Sigmoid colon (tissue), 4 donors: Measurements from ENCODE around the gene PRKCB.

Source experiments
- CTCF ChIP-seq, 4 experiments: fragments of 450-650 bp in 3 of 4; fragments of 200-600 bp in 1 of 4; IDR thresholded peaks; one replicate each; pipeline ENCODE4 v1.5.1; 2016 to 2019; ENCODE audit warnings: antibody characterized with exemption in 4 of 4, mild to moderate bottlenecking in 3 of 4, moderate library complexity in 2 of 4
- POLR2AphosphoS5 ChIP-seq, 4 donors: sonication (generic); formaldehyde crosslinking; IDR thresholded peaks; one replicate each; pipeline ENCODE4 v1.6.1; 2017; ENCODE audit warnings: antibody characterized with exemption in 4 of 4

- TF ChIP-seq POLR2AphosphoS5 (IDR thresholded peaks at IDR 0.05) (no peak), CTCF (IDR thresholded peaks at IDR 0.05) (no peak)
Measured at GRCh38 chr16:24141917-24142316, 306.1 kb downstream of the PRKCB start.
